Loucy (cell line): ENCODE measurements around the gene CHCT1.

Experiments
- H2AFZ ChIP-seq: fragments of 200-600 bp; sonication (generic); 2 replicates; pipeline ENCODE4 v1.6.0; 2016; ENCODE audit warnings: antibody characterized with exemption, mild to moderate bottlenecking, low read length, moderate library complexity
- H3F3A ChIP-seq: fragments of 200-600 bp; 2 replicates; pipeline ENCODE4 v1.6.0; 2016; ENCODE audit warnings: antibody characterized with exemption, low read depth, mild to moderate bottlenecking
- H3K27me3 ChIP-seq: fragments of 200-600 bp; sonication (generic); 2 replicates; pipeline ENCODE4 v1.6.1; 2014; ENCODE audit warnings: low read length, mild to moderate bottlenecking; ENCODE audit not compliant: insufficient read depth, poor library complexity, severe bottlenecking
- H3K36me3 ChIP-seq: fragments of 200-600 bp; sonication (generic); 2 replicates; pipeline ENCODE4 v1.6.1; 2016; ENCODE audit warnings: low read length; ENCODE audit not compliant: insufficient read depth
- H3K4me1 ChIP-seq: fragments of 200-600 bp; sonication (generic); 2 replicates; pipeline ENCODE4 v1.5.1; 2014; ENCODE audit warnings: low read length, mild to moderate bottlenecking; ENCODE audit not compliant: insufficient read depth, poor library complexity, severe bottlenecking
- H3K4me2 ChIP-seq: fragments of 200-600 bp; sonication (generic); 2 replicates; pipeline ENCODE4 v1.6.0; 2014; ENCODE audit warnings: antibody characterized with exemption, low read length, low read depth, mild to moderate bottlenecking; ENCODE audit not compliant: poor library complexity, severe bottlenecking
- H3K4me3 ChIP-seq: fragments of 200-600 bp; sonication (generic); 2 replicates; pipeline ENCODE4 v1.5.1; 2014; ENCODE audit warnings: low read length, mild to moderate bottlenecking, mixed read lengths; ENCODE audit not compliant: poor library complexity, severe bottlenecking
- H3K79me2 ChIP-seq: fragments of 200-600 bp; sonication (generic); 2 replicates; pipeline ENCODE4 v1.6.1; 2014; ENCODE audit warnings: low read length; ENCODE audit not compliant: insufficient read depth
- H3K9ac ChIP-seq: fragments of 200-600 bp; sonication (generic); 2 replicates; pipeline ENCODE4 v1.6.0; 2014; ENCODE audit warnings: mild to moderate bottlenecking, low read depth, low read length, moderate library complexity; ENCODE audit not compliant: poor library complexity, severe bottlenecking
- H3K9me2 ChIP-seq: fragments of 200-600 bp; sonication (generic); replicated peaks from 2 replicates; pipeline ENCODE4 v1.6.1; 2016; ENCODE audit warnings: low read depth, low read length, mixed read lengths
- H3K9me3 ChIP-seq: fragments of 200-600 bp; sonication (generic); 2 replicates; pipeline ENCODE4 v1.6.1; 2014; ENCODE audit warnings: mild to moderate bottlenecking, antibody characterized with exemption, low read length, low read depth; ENCODE audit not compliant: insufficient read depth
- H4K20me1 ChIP-seq: fragments of 200-600 bp; sonication (generic); 2 replicates; pipeline ENCODE4 v1.6.0; 2014; ENCODE audit warnings: antibody characterized with exemption, low read length, mild to moderate bottlenecking; ENCODE audit not compliant: insufficient read depth, poor library complexity, severe bottlenecking
- EZH2phosphoT487 ChIP-seq: fragments of 200-600 bp; IDR thresholded peaks from 2 replicates; pipeline ENCODE4 v1.6.1; 2018; ENCODE audit warnings: antibody characterized with exemption, mild to moderate bottlenecking, moderate library complexity, borderline replicate concordance
- TF ChIP-seq, protein P1 (sequence below): fragments of 200-600 bp; sonication (generic); conservative IDR thresholded peaks from 2 replicates; pipeline ENCODE4 v1.5.1; 2014; ENCODE audit warnings: mild to moderate bottlenecking, antibody characterized with exemption, low read length

Gene CHCT1

DNA sequence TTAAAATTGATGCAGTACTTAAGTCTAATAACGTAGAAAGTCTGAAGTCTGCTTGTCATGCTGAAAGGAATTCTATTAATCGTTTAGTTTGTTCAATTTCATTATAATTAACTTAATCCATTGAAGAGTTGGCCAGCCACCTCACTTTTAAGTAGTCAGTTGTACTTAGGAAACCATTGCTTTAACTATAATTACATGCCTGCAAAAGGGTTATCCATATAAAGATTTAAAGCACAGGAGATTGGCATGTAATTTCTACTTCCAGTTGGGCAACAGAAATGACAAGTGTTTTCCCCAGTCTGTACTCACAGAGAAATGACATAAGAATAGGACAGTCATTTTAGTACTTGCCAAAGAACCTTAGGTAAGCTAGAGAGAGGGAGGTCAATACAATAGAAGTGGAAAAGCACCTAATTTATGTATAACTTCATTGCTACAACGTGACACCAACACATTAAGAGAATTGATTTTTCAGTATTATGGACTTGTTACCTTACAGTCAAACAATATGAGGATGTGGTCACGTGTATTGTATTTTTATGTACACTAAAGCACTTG lies 26.7 kb upstream of the CHCT1 start:
- Histone ChIP-seq H3K4me3 (no peak overlapping the region), H4K20me1 (peaks cover 6% of the 10 kb centered on the region), H3K4me1 (peaks cover 26% of the 10 kb centered on the region), H3K79me2 (peaks cover 19% of the 10 kb centered on the region), H3K9me3 (no peaks in the 10 kb centered on the region), H3K36me3 (no peaks in the 10 kb centered on the region), H3K4me2 (no peak overlapping the region), H3K9me2 (no peaks in the 10 kb centered on the region), H3K27me3 (no peaks in the 10 kb centered on the region), H3K9ac (no peak overlapping the region), H3F3A (no peaks in the 10 kb centered on the region), H2AFZ (no peak overlapping the region)
- no peak for TF ChIP-seq EZH2phosphoT487
- TF ChIP-seq, protein P1, sequence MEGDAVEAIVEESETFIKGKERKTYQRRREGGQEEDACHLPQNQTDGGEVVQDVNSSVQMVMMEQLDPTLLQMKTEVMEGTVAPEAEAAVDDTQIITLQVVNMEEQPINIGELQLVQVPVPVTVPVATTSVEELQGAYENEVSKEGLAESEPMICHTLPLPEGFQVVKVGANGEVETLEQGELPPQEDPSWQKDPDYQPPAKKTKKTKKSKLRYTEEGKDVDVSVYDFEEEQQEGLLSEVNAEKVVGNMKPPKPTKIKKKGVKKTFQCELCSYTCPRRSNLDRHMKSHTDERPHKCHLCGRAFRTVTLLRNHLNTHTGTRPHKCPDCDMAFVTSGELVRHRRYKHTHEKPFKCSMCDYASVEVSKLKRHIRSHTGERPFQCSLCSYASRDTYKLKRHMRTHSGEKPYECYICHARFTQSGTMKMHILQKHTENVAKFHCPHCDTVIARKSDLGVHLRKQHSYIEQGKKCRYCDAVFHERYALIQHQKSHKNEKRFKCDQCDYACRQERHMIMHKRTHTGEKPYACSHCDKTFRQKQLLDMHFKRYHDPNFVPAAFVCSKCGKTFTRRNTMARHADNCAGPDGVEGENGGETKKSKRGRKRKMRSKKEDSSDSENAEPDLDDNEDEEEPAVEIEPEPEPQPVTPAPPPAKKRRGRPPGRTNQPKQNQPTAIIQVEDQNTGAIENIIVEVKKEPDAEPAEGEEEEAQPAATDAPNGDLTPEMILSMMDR: no peak

- peaks cover 24% of the 10 kb centered on the region for H3K4me1 ChIP-seq
- no peak overlapping the region for H3K4me2 ChIP-seq
- no peak overlapping the region for H2AFZ ChIP-seq
- no peaks in the 10 kb centered on the region for H3K36me3 ChIP-seq
- H3K9me3 ChIP-seq: no peaks in the 10 kb centered on the region
- no peak overlapping the region for H3K4me3 ChIP-seq
- no peak for TF ChIP-seq EZH2phosphoT487
- TF ChIP-seq, protein P1: no peak
- H3K27me3 ChIP-seq: no peaks in the 10 kb centered on the region
- no peak overlapping the region for H3K9ac ChIP-seq
- H3K79me2 ChIP-seq: peaks cover 11% of the 10 kb centered on the region
- H3K9me2 ChIP-seq: no peaks in the 10 kb centered on the region
- H3F3A ChIP-seq: no peaks in the 10 kb centered on the region
- no peaks in the 10 kb centered on the region for H4K20me1 ChIP-seq
Observed at GRCh38 chr17:60396412-60396811, 25.9 kb upstream of the CHCT1 start.

GRCh38 chr17:60398227-60398959 lies 23.9 kb upstream of the CHCT1 start:
- no peak for TF ChIP-seq EZH2phosphoT487
- TF ChIP-seq, protein P1: no peak
- Histone ChIP-seq H3K4me2 (no peak overlapping the region), H3K9me2 (no peaks in the 10 kb centered on the region), H3K4me1 (peaks cover 17% of the 10 kb centered on the region), H3K27me3 (no peaks in the 10 kb centered on the region), H3K36me3 (no peaks in the 10 kb centered on the region), H4K20me1 (no peaks in the 10 kb centered on the region), H2AFZ (no peak overlapping the region), H3K9me3 (no peaks in the 10 kb centered on the region), H3K4me3 (no peak overlapping the region), H3K9ac (no peak overlapping the region), H3K79me2 (no peaks in the 10 kb centered on the region), H3F3A (no peaks in the 10 kb centered on the region)
